SK-N-MC (cell line): ENCODE measurements around the gene CELF1.

ENCODE experiments used
- EZH2 ChIP-seq: fragments of 200-600 bp; sonication (generic); IDR thresholded peaks from one replicate; pipeline ENCODE4 v1.6.1; 2017; ENCODE audit warnings: antibody characterized with exemption
- FOXP2 ChIP-seq: optimal IDR thresholded peaks from 2 replicates; pipeline ENCODE3; 2011; ENCODE audit warnings: mild to moderate bottlenecking, moderate library complexity; ENCODE audit not compliant: insufficient read depth; ENCODE audit errors: extremely low read length, control extremely low read depth
- POLR2AphosphoS5 ChIP-seq: IDR thresholded peaks from 2 replicates; pipeline ENCODE4 v1.6.1; 2012; ENCODE audit warnings: mild to moderate bottlenecking, low read depth, low read length, borderline replicate concordance

DNA sequence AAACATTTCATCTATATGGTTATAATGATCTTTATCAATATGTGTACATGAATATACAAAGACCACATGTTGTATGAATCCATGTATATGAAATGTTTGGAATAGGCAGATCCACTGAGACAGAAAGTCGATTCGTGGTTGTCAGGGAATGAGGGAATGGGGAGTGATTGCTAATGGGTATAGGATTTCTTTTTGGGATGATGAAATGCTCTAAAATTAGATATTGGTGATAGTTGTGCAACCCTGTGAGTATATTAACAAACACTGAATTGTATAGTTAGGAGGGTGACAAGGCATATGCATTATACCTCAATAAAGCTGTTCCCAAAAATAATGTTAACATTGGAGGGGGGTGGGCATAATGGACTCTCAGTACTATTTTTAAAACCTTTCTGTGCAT is 7.5 kb upstream of the CELF1 start:
- TF ChIP-seq EZH2: no peak
- no peak for TF ChIP-seq POLR2AphosphoS5
- TF ChIP-seq FOXP2: no peak
